A673 (cell line): Measurements from ENCODE around the gene RPL32. TPM values are rescaled to one million over a fixed set of nuclear protein-coding genes. Genes with fewer than 3 reads are reported as not detected.
"Not testable (repeated sequence)": the region's sequence is repeated elsewhere in the genome, so short reads cannot be mapped to it uniquely, and the experiment has no call there.

Experiments
- BruUV-seq: library from RNA; stranded (reverse); fragments of 400-500 nt; replicated peaks from 2 replicates; lab custom pipeline; 2021; lab: Mats Ljungman, UMichigan
- CTCF ChIA-PET: fragments of 300-600 bp; sonication (Branson Sonifier 250); formaldehyde crosslinking; loops from one replicate; lab custom pipeline; 2022; ENCODE audit warnings: antibody characterized with exemption; lab: Charles Lee
- POLR2A ChIA-PET: fragments of 300-600 bp; sonication (Branson Sonifier 250); formaldehyde crosslinking; loops from one replicate; lab custom pipeline; 2022; ENCODE audit warnings: antibody characterized with exemption; ENCODE audit not compliant: low non-redundant PET; lab: Charles Lee
- DNase-seq: peaks from one replicate; pipeline ENCODE4 v3.0.0-alpha.2; 2015; ENCODE audit warnings: low spot score
- H3K27ac ChIP-seq: fragments of 200-600 bp; sonication (generic); 2 replicates; pipeline ENCODE4 v1.5.1; 2016; ENCODE audit warnings: mixed run types, low read depth, mild to moderate bottlenecking, mixed read lengths, antibody characterized with exemption, low read length; ENCODE audit not compliant: poor library complexity, severe bottlenecking
- H3K27me3 ChIP-seq: fragments of 200-600 bp; sonication (generic); replicated peaks from 2 replicates; pipeline ENCODE4 v1.6.1; 2017; ENCODE audit warnings: mixed run types, low read depth, mild to moderate bottlenecking, mixed read lengths, antibody characterized with exemption, low read length; ENCODE audit not compliant: insufficient read depth, poor library complexity
- H3K36me3 ChIP-seq: fragments of 200-600 bp; sonication (generic); 2 replicates; pipeline ENCODE4 v1.6.1; 2016; ENCODE audit warnings: mixed run types, mild to moderate bottlenecking, mixed read lengths, antibody characterized with exemption, low read length; ENCODE audit not compliant: insufficient read depth, poor library complexity, severe bottlenecking
- H3K4me1 ChIP-seq: fragments of 200-600 bp; sonication (generic); 2 replicates; pipeline ENCODE4 v1.6.1; 2017; ENCODE audit warnings: mixed run types, mild to moderate bottlenecking, mixed read lengths, antibody characterized with exemption, low read length; ENCODE audit not compliant: insufficient read depth, poor library complexity, severe bottlenecking
- H3K4me3 ChIP-seq: fragments of 200-600 bp; sonication (generic); 2 replicates; pipeline ENCODE4 v1.5.1; 2016; ENCODE audit warnings: low read depth, mixed run types, mild to moderate bottlenecking, mixed read lengths, low read length; ENCODE audit not compliant: poor library complexity, severe bottlenecking
- H3K9me3 ChIP-seq: fragments of 200-600 bp; sonication (generic); 2 replicates; pipeline ENCODE4 v1.6.1; 2016; ENCODE audit warnings: mixed run types, low read depth, mild to moderate bottlenecking, mixed read lengths, antibody characterized with exemption, low read length; ENCODE audit not compliant: poor library complexity, severe bottlenecking
- CTCF ChIP-seq: fragments of 300-800, 200-600 bp; sonication (generic); conservative IDR thresholded peaks from 2 replicates; pipeline ENCODE4 v1.5.1; 2017; ENCODE audit warnings: low read depth, mild to moderate bottlenecking, antibody characterized with exemption, low read length, moderate library complexity, mixed read lengths
- EZH2 ChIP-seq: fragments of 200-600 bp; sonication (generic); IDR thresholded peaks from 2 replicates; pipeline ENCODE4 v1.6.1; 2017; ENCODE audit warnings: borderline replicate concordance, low read depth, mild to moderate bottlenecking, mixed read lengths, antibody characterized with exemption, low read length; ENCODE audit not compliant: poor library complexity, severe bottlenecking
- intact Hi-C: fragments of 100-400 bp; cut with micrococcal nuclease; formaldehyde crosslinking; loops from one replicate; pipeline ENCODE4 v1.10.0; 2022; ENCODE audit not compliant: unreplicated experiment
- total RNA-seq: library from RNA; stranded (reverse); gene quantifications from 2 replicates; pipeline ENCODE4 v1.2.3, GENCODE V29; 2021

Gene RPL32
- total RNA-seq, 1 experiment from 2014 or later = 1,684 TPM

GRCh38 chr3:12787346-12787745 is 54.0 kb downstream of the RPL32 start:
- POLR2A ChIA-PET, H3K4me3 ChIP-seq, BruUV-seq, H3K4me1 ChIP-seq, H3K27me3 ChIP-seq, H3K36me3 ChIP-seq, H3K9me3 ChIP-seq, H3K27ac ChIP-seq: not testable (repeated sequence)
- CTCF ChIA-PET = interaction anchor here (0.7 to 1.3 kb wide), 2 partner anchors 10 to 16 kb away, joined by 3 read pairs; no protein-coding TSS in a partner anchor
- peak; percentile 52 for DNase-seq
- intact Hi-C loops = loop anchor here (5.0 kb wide), 1 partner anchor 105 kb away; no protein-coding TSS in a partner anchor
- TF ChIP-seq CTCF = peak; percentile 45; the same call in 1 of the 2 replicates

- H3K9me3 ChIP-seq = no peaks in the 10 kb centered on the region
- H3K4me1 ChIP-seq = no peaks in the 10 kb centered on the region
- no peaks in the 10 kb centered on the region for H3K27me3 ChIP-seq
- no TSS peak for BruUV-seq
- no peak for TF ChIP-seq EZH2
- no peak for TF ChIP-seq CTCF
- ChIA-PET POLR2A (no interaction called here), CTCF (no interaction called here)
- intact Hi-C loops = loop anchor here (5.0 kb wide), 1 partner anchor 107 kb away; no protein-coding TSS in a partner anchor
- no peak for DNase-seq
- no peaks in the 10 kb centered on the region for H3K36me3 ChIP-seq
- H3K27ac ChIP-seq = no peak overlapping the region
- no peak overlapping the region for H3K4me3 ChIP-seq
Observed at GRCh38 chr3:12785096-12785495, 56.3 kb downstream of the RPL32 start.

Other genes with a start within 250 kb of the RPL32 start
- 127 and 130 TPM in 2 replicates for gene RAF1, start 177.4 kb downstream of the RPL32 start, total RNA-seq
- not detected in 2 replicates for gene TMEM40, start 82.3 kb downstream of the RPL32 start, total RNA-seq
- gene CAND2, start 44.9 kb downstream of the RPL32 start, total RNA-seq = 7.6 and 8.2 TPM in 2 replicates
- 13.0 and 15.4 TPM in 2 replicates for gene IQSEC1, start 231.9 kb upstream of the RPL32 start, total RNA-seq